OCI-LY7 (cell line): Measurements from ENCODE around the gene ACOXL. TPM values are rescaled to one million over a fixed set of nuclear protein-coding genes. Genes with fewer than 3 reads are reported as not detected.

Experiments
- BruUV-seq: library from RNA; stranded (reverse); fragments of 400-500 nt; replicated peaks from 2 replicates; lab custom pipeline; 2021; lab: Mats Ljungman, UMichigan
- CTCF ChIA-PET: fragments of 300-600 bp; sonication (Branson Sonifier 250); formaldehyde crosslinking; loops from one replicate; lab custom pipeline; 2022; ENCODE audit warnings: antibody characterized with exemption; ENCODE audit not compliant: unreplicated experiment; lab: Charles Lee
- POLR2A ChIA-PET: fragments of 300-600 bp; sonication (Branson Sonifier 250); formaldehyde crosslinking; loops from one replicate; lab custom pipeline; 2022; ENCODE audit warnings: antibody characterized with exemption; lab: Charles Lee
- DNase-seq: peaks from one replicate; pipeline ENCODE4 v3.0.0-alpha.2; 2015; ENCODE audit warnings: low spot score
- H2AFZ ChIP-seq: fragments of 200-600 bp; sonication (generic), shearing (Covaris generic); 2 replicates; pipeline ENCODE4 v1.6.1; 2014; ENCODE audit warnings: mild to moderate bottlenecking, antibody characterized with exemption, low read length, moderate library complexity
- H3K27ac ChIP-seq: fragments of 200-600 bp; sonication (generic); 2 replicates; pipeline ENCODE4 v1.5.1; 2014; ENCODE audit warnings: mixed run types, low read depth, mild to moderate bottlenecking, moderate library complexity, low read length, inconsistent platforms; ENCODE audit not compliant: poor library complexity, severe bottlenecking
- H3K36me3 ChIP-seq: fragments of 200-600 bp; sonication (generic); 2 replicates; pipeline ENCODE4 v1.6.1; 2014; ENCODE audit warnings: mild to moderate bottlenecking, antibody characterized with exemption, low read length, moderate library complexity, mixed read lengths; ENCODE audit not compliant: insufficient read depth
- H3K4me1 ChIP-seq: fragments of 200-600 bp; sonication (generic); 2 replicates; pipeline ENCODE4 v1.5.1; 2014; ENCODE audit warnings: mild to moderate bottlenecking, low read length; ENCODE audit not compliant: insufficient read depth, poor library complexity, severe bottlenecking
- H3K4me2 ChIP-seq: fragments of 200-600 bp; sonication (generic); 2 replicates; pipeline ENCODE4 v1.6.1; 2014; ENCODE audit warnings: mild to moderate bottlenecking, low read length
- H3K4me3 ChIP-seq: fragments of 200-600 bp; sonication (generic); 2 replicates; pipeline ENCODE4 v1.5.1; 2014; ENCODE audit warnings: mild to moderate bottlenecking, low read depth, low read length; ENCODE audit not compliant: poor library complexity, severe bottlenecking
- H3K79me2 ChIP-seq: fragments of 200-600 bp; sonication (generic); 2 replicates; pipeline ENCODE4 v1.6.1; 2016; ENCODE audit warnings: low read depth, mild to moderate bottlenecking, low read length, moderate library complexity, mixed read lengths; ENCODE audit not compliant: insufficient read depth
- H3K9me2 ChIP-seq: fragments of 200-600 bp; sonication (generic); 2 replicates; pipeline ENCODE4 v1.6.1; 2016; ENCODE audit warnings: mild to moderate bottlenecking, low read length, mixed read lengths; ENCODE audit not compliant: insufficient read depth
- H3K9me3 ChIP-seq: fragments of 200-600 bp; sonication (generic); 2 replicates; pipeline ENCODE4 v1.6.1; 2014; ENCODE audit warnings: mild to moderate bottlenecking, mixed run types, low read length, mixed read lengths
- H4K20me1 ChIP-seq: fragments of 200-600 bp; sonication (generic); 2 replicates; pipeline ENCODE4 v1.6.1; 2014; ENCODE audit warnings: mild to moderate bottlenecking, antibody characterized with exemption, low read length, moderate library complexity, mixed read lengths; ENCODE audit not compliant: insufficient read depth
- EZH2phosphoT487 ChIP-seq: fragments of 200-600 bp; sonication (generic); IDR thresholded peaks from 2 replicates; pipeline ENCODE4 v1.6.1; 2018; ENCODE audit warnings: low read depth, borderline replicate concordance, mild to moderate bottlenecking, mixed run types, antibody characterized with exemption, low read length, moderate library complexity, mixed read lengths
- intact Hi-C: fragments of 100-400 bp; cut with micrococcal nuclease; formaldehyde crosslinking; loops from one replicate; pipeline ENCODE4 v1.10.0; 2022; ENCODE audit not compliant: unreplicated experiment
- total RNA-seq, 2 experiments: library from RNA; depleted of rRNA in 1 of 2; stranded (reverse); fragments of >200 nt in 1 of 2; shearing (Covaris generic) in 1 of 2; gene quantifications; 2 replicates each; pipeline ENCODE4 v1.2.3, GENCODE V29; 2014 to 2022
- TF ChIP-seq, protein P1 (sequence below): fragments of 200-600 bp; sonication (generic); conservative IDR thresholded peaks from 2 replicates; pipeline ENCODE4 v1.5.1; 2014; ENCODE audit warnings: mild to moderate bottlenecking, antibody characterized with exemption, low read length, moderate library complexity, mixed read lengths

The ACOXL gene
- total RNA-seq, 2 experiments from 2014 or later = 1.4 TPM; not detected in 1

DNA sequence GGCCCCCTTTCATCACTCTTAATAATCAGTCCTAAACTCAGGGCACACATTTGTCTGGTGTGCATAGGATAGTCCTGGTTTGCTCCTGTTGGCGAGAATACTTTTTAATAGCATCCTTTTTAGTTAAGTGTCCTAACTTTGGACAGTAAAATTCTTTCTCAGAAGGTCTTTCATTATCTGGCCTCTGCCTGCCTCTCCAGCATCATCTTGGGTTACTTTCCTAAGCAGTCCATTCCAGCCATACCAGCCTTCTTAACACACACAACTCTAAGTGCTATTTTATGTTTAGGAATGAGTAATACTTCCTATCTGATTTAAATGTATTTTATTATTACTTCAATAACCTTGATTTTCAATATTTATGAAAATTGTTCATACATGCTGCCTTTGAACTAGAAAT is 151.0 kb downstream of the ACOXL start:
- Histone ChIP-seq H3K36me3 (no peaks in the 10 kb centered on the region), H3K9me3 (no peaks in the 10 kb centered on the region), H3K4me3 (no peak overlapping the region), H2AFZ (no peak overlapping the region), H3K9me2 (no peaks in the 10 kb centered on the region), H3K4me2 (no peak overlapping the region), H3K4me1 (no peaks in the 10 kb centered on the region), H3K27ac (no peak overlapping the region), H3K79me2 (no peaks in the 10 kb centered on the region), H4K20me1 (no peaks in the 10 kb centered on the region)
- no peak for TF ChIP-seq EZH2phosphoT487
- TF ChIP-seq, protein P1, sequence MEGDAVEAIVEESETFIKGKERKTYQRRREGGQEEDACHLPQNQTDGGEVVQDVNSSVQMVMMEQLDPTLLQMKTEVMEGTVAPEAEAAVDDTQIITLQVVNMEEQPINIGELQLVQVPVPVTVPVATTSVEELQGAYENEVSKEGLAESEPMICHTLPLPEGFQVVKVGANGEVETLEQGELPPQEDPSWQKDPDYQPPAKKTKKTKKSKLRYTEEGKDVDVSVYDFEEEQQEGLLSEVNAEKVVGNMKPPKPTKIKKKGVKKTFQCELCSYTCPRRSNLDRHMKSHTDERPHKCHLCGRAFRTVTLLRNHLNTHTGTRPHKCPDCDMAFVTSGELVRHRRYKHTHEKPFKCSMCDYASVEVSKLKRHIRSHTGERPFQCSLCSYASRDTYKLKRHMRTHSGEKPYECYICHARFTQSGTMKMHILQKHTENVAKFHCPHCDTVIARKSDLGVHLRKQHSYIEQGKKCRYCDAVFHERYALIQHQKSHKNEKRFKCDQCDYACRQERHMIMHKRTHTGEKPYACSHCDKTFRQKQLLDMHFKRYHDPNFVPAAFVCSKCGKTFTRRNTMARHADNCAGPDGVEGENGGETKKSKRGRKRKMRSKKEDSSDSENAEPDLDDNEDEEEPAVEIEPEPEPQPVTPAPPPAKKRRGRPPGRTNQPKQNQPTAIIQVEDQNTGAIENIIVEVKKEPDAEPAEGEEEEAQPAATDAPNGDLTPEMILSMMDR = no peak
- intact Hi-C loops = no loop called here
- BruUV-seq = no TSS peak
- CTCF ChIA-PET = no interaction called here
- POLR2A ChIA-PET = no interaction called here
- DNase-seq = no peak

DNA sequence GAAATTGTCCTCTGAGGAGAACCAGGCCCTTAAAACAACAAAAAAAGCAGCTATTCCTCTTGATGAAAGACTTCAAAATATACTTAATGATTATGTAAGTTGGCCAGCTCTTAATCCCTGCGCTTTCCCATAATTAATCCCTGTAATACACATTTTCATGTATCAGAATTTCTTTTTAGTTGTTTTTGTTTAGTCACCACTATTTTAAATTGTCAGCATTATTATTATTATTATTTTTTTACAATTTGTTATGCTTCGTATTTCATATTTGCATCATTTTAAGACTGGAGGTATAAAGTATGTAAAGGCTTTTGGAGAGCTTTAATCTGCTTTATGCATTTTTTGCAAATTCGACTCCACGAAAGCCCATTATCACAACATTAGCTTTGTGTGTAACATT is 152.9 kb downstream of the ACOXL start:
- no peak overlapping the region for H2AFZ ChIP-seq
- no peak overlapping the region for H3K4me3 ChIP-seq
- TF ChIP-seq, protein P1 = no peak
- no peak for TF ChIP-seq EZH2phosphoT487
- H3K27ac ChIP-seq = no peak overlapping the region
- intact Hi-C loops = no loop called here
- BruUV-seq = no TSS peak
- ChIA-PET POLR2A (no interaction called here), CTCF (no interaction called here)
- H3K4me1 ChIP-seq = no peaks in the 10 kb centered on the region
- no peaks in the 10 kb centered on the region for H3K9me3 ChIP-seq
- DNase-seq = no peak
- H3K4me2 ChIP-seq = no peak overlapping the region
- no peaks in the 10 kb centered on the region for H3K79me2 ChIP-seq
- no peaks in the 10 kb centered on the region for H3K9me2 ChIP-seq
- no peaks in the 10 kb centered on the region for H3K36me3 ChIP-seq
- no peaks in the 10 kb centered on the region for H4K20me1 ChIP-seq

DNA sequence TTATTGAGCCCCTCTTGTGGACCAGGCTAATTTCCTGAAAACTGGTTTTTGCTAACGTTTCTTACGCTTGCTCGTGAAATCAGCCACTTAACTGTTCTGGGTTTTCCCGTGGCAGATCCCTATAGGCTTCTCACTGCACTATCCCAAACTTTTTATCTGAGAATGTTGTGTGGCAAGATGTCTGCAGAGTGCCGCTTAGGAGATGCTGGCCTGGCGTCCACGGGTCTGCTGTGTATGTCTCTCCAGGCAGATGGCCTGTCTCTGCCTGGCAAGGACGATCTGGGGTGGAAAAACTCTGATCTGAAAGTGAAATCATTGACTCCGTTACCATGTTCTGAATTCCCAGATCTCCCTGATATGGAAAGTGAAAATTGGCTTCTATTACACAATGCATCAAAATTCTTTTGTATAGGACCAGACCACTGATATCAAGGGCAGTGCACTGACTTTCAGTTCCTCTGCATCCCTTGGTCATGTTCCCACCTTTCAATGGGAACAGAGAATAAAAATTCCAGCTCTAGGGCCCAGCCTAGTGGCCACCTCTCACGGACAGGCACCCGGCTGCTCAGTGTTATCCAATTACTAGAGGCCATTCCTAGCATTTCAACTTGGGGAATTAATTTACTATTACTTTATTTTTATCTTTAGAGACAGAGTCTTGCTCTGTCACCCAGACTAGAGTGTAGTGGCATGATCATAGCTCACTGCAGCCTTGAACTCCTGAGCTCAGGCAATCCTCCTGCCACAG is 154.6 kb downstream of the ACOXL start:
- H3K9me2 ChIP-seq = no peaks in the 10 kb centered on the region
- H3K4me1 ChIP-seq = no peaks in the 10 kb centered on the region
- CTCF ChIA-PET = no interaction called here
- no TSS peak for BruUV-seq
- intact Hi-C loops = no loop called here
- H2AFZ ChIP-seq = no peak overlapping the region
- TF ChIP-seq, protein P1 = no peak
- TF ChIP-seq EZH2phosphoT487 = no peak
- H3K9me3 ChIP-seq = no peaks in the 10 kb centered on the region
- POLR2A ChIA-PET = interaction anchor here (1.0 kb wide), 1 partner anchor 10 kb away, joined by 3 read pairs; no protein-coding TSS in a partner anchor
- H4K20me1 ChIP-seq = no peaks in the 10 kb centered on the region
- no peak for DNase-seq
- H3K36me3 ChIP-seq = no peaks in the 10 kb centered on the region
- no peaks in the 10 kb centered on the region for H3K79me2 ChIP-seq
- no peak overlapping the region for H3K27ac ChIP-seq
- H3K4me3 ChIP-seq = no peak overlapping the region
- no peak overlapping the region for H3K4me2 ChIP-seq
